Gastroesophageal sphincter (tissue), 3 donors: ENCODE data around the gene ROR2.

Experiments used
- CTCF ChIP-seq, 4 experiments: fragments of 200-600 bp in 2 of 4; fragments of 450-650 bp in 2 of 4; sonication (generic) in 1 of 4; IDR thresholded peaks; one replicate each; pipeline ENCODE4 v1.5.1; 2017 to 2019; ENCODE audit warnings: antibody characterized with exemption in 4 of 4, mild to moderate bottlenecking in 2 of 4, moderate library complexity in 2 of 4
- EP300 ChIP-seq: sonication (generic); formaldehyde crosslinking; IDR thresholded peaks from one replicate; pipeline ENCODE4 v1.6.1; 2017; ENCODE audit warnings: antibody characterized with exemption, mild to moderate bottlenecking
- POLR2A ChIP-seq, 2 donors: fragments of 450-650 bp; IDR thresholded peaks; one replicate each; pipeline ENCODE4 v1.6.1; 2017; ENCODE audit warnings: antibody characterized with exemption in 2 of 2, mild to moderate bottlenecking in 2 of 2, moderate library complexity in 1 of 2

- no peak for TF ChIP-seq CTCF (IDR thresholded peaks at IDR 0.05)
- TF ChIP-seq POLR2A (IDR thresholded peaks at IDR 0.05), result no peak
- TF ChIP-seq EP300, result no peak
Measured at GRCh38 chr9:91716239-91716638, 233.8 kb downstream of the ROR2 start.
